Heart right ventricle (tissue), 16 donors: Measurements from ENCODE around the gene CPEB2. TPM values are rescaled to one million over a fixed set of nuclear protein-coding genes. Genes with fewer than 3 reads are reported as not detected.

ENCODE experiments used
- ATAC-seq, 8 donors: fragments of 200-7000 bp; cut with Tn5 transposase; one replicate each; pipeline ENCODE4 v1.9.1; 2020; ENCODE audit warnings: mild to moderate bottlenecking in 8 of 8, moderate library complexity in 8 of 8, moderate number of reproducible peaks in 1 of 8
- DNase-seq, 2 donors: peaks; one replicate each; pipeline ENCODE4 v3.0.0-alpha.2; 2020
- H3K27ac ChIP-seq, 10 donors: fragments of 200-600 bp; sonication (generic) in 2 of 10; one replicate each; pipeline versions ENCODE4 v1.5.0 to v1.8.0; 2020 to 2022; ENCODE audit warnings: mild to moderate bottlenecking in 3 of 10
- H3K27me3 ChIP-seq, 7 donors: fragments of 200-600 bp; one replicate each; pipeline ENCODE4 v1.8.0; 2021 to 2022; ENCODE audit warnings: mild to moderate bottlenecking in 2 of 7
- H3K36me3 ChIP-seq, 9 donors: fragments of 200-600 bp; sonication (generic) in 1 of 9; one replicate each; pipeline versions ENCODE4 v1.5.0 to v1.8.0; 2020 to 2022; ENCODE audit warnings: mild to moderate bottlenecking in 2 of 9
- H3K4me1 ChIP-seq, 9 donors: fragments of 200-600 bp; sonication (generic) in 1 of 9; one replicate each; pipeline versions ENCODE4 v1.5.0 to v1.8.0; 2020 to 2022; ENCODE audit warnings: mild to moderate bottlenecking in 4 of 9
- H3K4me3 ChIP-seq, 10 donors: fragments of 200-600 bp; sonication (generic) in 2 of 10; one replicate each; pipeline versions ENCODE4 v1.5.0 to v1.8.0; 2020 to 2022; ENCODE audit warnings: mild to moderate bottlenecking in 7 of 10, moderate library complexity in 2 of 10
- H3K9me3 ChIP-seq, 11 donors: fragments of 200-600 bp in 10 of 11; sonication (generic) in 2 of 11; one replicate each; pipeline versions ENCODE4 v1.5.0 to v1.8.0; 2013 to 2022; ENCODE audit warnings: mild to moderate bottlenecking in 2 of 11, control low read depth in 1 of 11, moderate library complexity in 1 of 11
- CTCF ChIP-seq, 9 donors: fragments of 200-600 bp; sonication (generic) in 2 of 9; IDR thresholded peaks; one replicate each; pipeline versions ENCODE4 v1.5.0 to v1.8.0; 2021 to 2022; ENCODE audit warnings: antibody characterized with exemption in 9 of 9, mild to moderate bottlenecking in 5 of 9, moderate library complexity in 1 of 9
- WGBS, 2 donors: extraction: QIAGEN DNeasy Blood & Tissue Kit; methylation state at CpG; one replicate each; pipeline ENCODE4 v1.1.7; 2013; ENCODE audit warnings: inconsistent platforms in 1 of 2; 5-methylcytosine and 5-hydroxymethylcytosine counted together
- intact Hi-C, 10 donors: fragments of 100-400 bp; cut with DNase I; formaldehyde crosslinking; loops; one replicate each; pipeline versions ENCODE4 v1.11.1 to v1.14.2; 2022
- polyA plus RNA-seq, 2 donors: library from polyadenylated mRNA; stranded (reverse); fragments of 200-250 nt; gene quantifications; one replicate each; pipeline ENCODE4 v1.2.3, GENCODE V29; 2013
- total RNA-seq, 10 donors: library from RNA; stranded (reverse); fragmentation: NEBNext Ultra II Directional in 3 of 10; extraction: Animal tissue kit (Norgen Biotek cat#: 25700) in 3 of 10; gene quantifications; one replicate each; pipeline versions ENCODE4 v1.2.1 to v1.2.4, GENCODE V29; 2021 to 2023
- donor health status: Arrhythmogenic right ventricular cardiomyopathy.
- donor health status: ischemic (EF 13 %, LVEDD 7.1; RV severe dilation, severe dysfunction).
- donor health status: healthy with polysubstance abuse.
- donor health status: DM: no; HTN: yes; CAD: no.
- donor health status: DM: no; HTN: no; CAD: no.
- donor health status: ischemic (EF 25% LVEDD 6.9; RV normal size, moderate dysfunction).
- donor health status: ischemic (EF 25% LVEDD 5.7; RV mildly dilated, moderate dysfunction).
- donor health status: healthy.
- donor health status: DM: yes; HTN: yes; CAD: no.
- donor health status: Ischemic cardiomyopathy.
- donor health status: ischemic (EF 35%, LVEDD 5.7; RV mildly dilated, moderate dysfunction).
- donor health status: nonischemic (EF 11% LVEDD 7.7; RV severe dilation, severe dysfunction).
- donor health status: DM: yes; HTN: yes; CAD: no.
- donor health status: PGD.
- donor health status: ischemic (EF 29% LVEDD 5.4; RV normal size, mild dysfunction).
- donor health status: nonischemic (EF 23%, LVEDD 6.1; RV moderate dilation, normal function).

Gene CPEB2
- total and polyA plus RNA-seq, 12 donors, result 2.4 to 31.8 (median 21.1) TPM

GRCh38 chr4:15012017-15012788, 9.9 kb downstream of the CPEB2 start:
- Histone ChIP-seq H3K4me1 (peaks cover 5 to 74% (median 53%) of the 10 kb centered on the region in 9 donors), H3K9me3 (no peaks in the 10 kb centered on the region), H3K27ac (peak overlapping the region in 3 of 10 donors; percentile 3 to 37 (median 6)), H3K4me3 (no peak overlapping the region), H3K36me3 (peaks cover 0 to 95% (median 0%) of the 10 kb centered on the region in 9 donors), H3K27me3 (no peaks in the 10 kb centered on the region)
- ATAC-seq (no peak), DNase-seq (no peak)
- intact Hi-C loops, result no loop called here
- TF ChIP-seq CTCF (IDR thresholded peaks at IDR 0.05), result no peak
- WGBS, 2 donors, result 61 to 73% methylated on average over 3 of the region's 3 CpGs

- Histone ChIP-seq H3K27me3 (no peaks in the 10 kb centered on the region), H3K4me1 (peaks cover 5 to 72% (median 50%) of the 10 kb centered on the region in 9 donors), H3K4me3 (no peak overlapping the region), H3K27ac (no peak overlapping the region), H3K9me3 (no peaks in the 10 kb centered on the region), H3K36me3 (peaks cover 0 to 94% (median 0%) of the 10 kb centered on the region in 9 donors)
- no peak for DNase-seq
- intact Hi-C loops, result no loop called here
- ATAC-seq, result no peak
- no peak for TF ChIP-seq CTCF (IDR thresholded peaks at IDR 0.05)
These were observed 11.3 kb downstream of the CPEB2 start for GRCh38 chr4:15013585-15013984.

- Histone ChIP-seq H3K4me1 (peaks cover 5 to 69% (median 40%) of the 10 kb centered on the region in 9 donors), H3K4me3 (no peak overlapping the region), H3K27ac (no peak overlapping the region), H3K36me3 (peaks cover 0 to 94% (median 5%) of the 10 kb centered on the region in 9 donors), H3K27me3 (no peaks in the 10 kb centered on the region), H3K9me3 (no peaks in the 10 kb centered on the region)
- 46 to 64% methylated on average over 1 of the region's 1 CpG for WGBS, 2 donors
- ATAC-seq (no peak), DNase-seq (no peak)
- intact Hi-C loops, result no loop called here
- no peak for TF ChIP-seq CTCF (IDR thresholded peaks at IDR 0.05)
These were observed 12.9 kb downstream of the CPEB2 start for GRCh38 chr4:15015170-15015569.

- intact Hi-C loops, result no loop called here
- Histone ChIP-seq H3K36me3 (peaks cover 0 to 74% (median 5%) of the 10 kb centered on the region in 9 donors), H3K9me3 (peaks cover 0 to under 1% (median 0%) of the 10 kb centered on the region in 11 donors), H3K4me3 (no peak overlapping the region), H3K27me3 (no peaks in the 10 kb centered on the region), H3K27ac (no peak overlapping the region), H3K4me1 (peaks cover 0 to 64% (median 43%) of the 10 kb centered on the region in 9 donors)
- DNase-seq (no peak), ATAC-seq (no peak)
- no peak for TF ChIP-seq CTCF (IDR thresholded peaks at IDR 0.05)
These were observed 16.1 kb downstream of the CPEB2 start for GRCh38 chr4:15018361-15018760.
